ENCODE data around the gene TBC1D10A. TPM values are rescaled to one million over a fixed set of nuclear protein-coding genes. Genes with fewer than 3 reads are reported as not detected.
A peak's percentile ranks its signal among the peaks of the same experiment; 100 is the strongest.

Gene TBC1D10A
- total and polyA plus RNA-seq, 2 donors (not counting 1 experiment from before 2014, with no cell fraction given): 10.8 to 11.7 TPM

GRCh38 chr22:30304495-30305244 lies 22.1 kb downstream of the TBC1D10A start:
- H4K20me1 ChIP-seq (ENCODE audit: control insufficient read depth, extremely low read depth, insufficient read depth, low read length): no peaks in the 10 kb centered on the region

GRCh38 chr22:30302810-30303138 lies 24.0 kb downstream of the TBC1D10A start:
- Histone ChIP-seq H3K36me3 (ENCODE audit: control insufficient read depth, insufficient read depth, low read length) (peaks cover 16% of the 10 kb centered on the region), H2AFZ (ENCODE audit: low read length) (no peak overlapping the region), H3K4me1 (ENCODE audit: control insufficient read depth, extremely low read depth, insufficient read depth, low read length) (peaks cover 23% of the 10 kb centered on the region), H3K4me2 (ENCODE audit: extremely low read depth, insufficient read depth, low read length) (no peak overlapping the region), H3K4me3 (replicated peaks in 1 of 4; ENCODE audit: control extremely low read depth in 1 of 4, insufficient read depth in 1 of 4, low read depth in 3 of 4, low read length in 4 of 4) (no peak overlapping the region), H3K27ac (ENCODE audit: insufficient read depth, low read length) (peak overlapping the region; percentile 30), H3K9me3 (ENCODE audit: control insufficient read depth, insufficient read depth, low read depth, low read length) (no peaks in the 10 kb centered on the region), H3K9ac (ENCODE audit: insufficient read depth, low read length) (no peak overlapping the region), H4K20me1 (ENCODE audit: control insufficient read depth, extremely low read depth, insufficient read depth, low read length) (no peaks in the 10 kb centered on the region), H3K27me3 (ENCODE audit: control insufficient read depth, insufficient read depth, low read length) (no peaks in the 10 kb centered on the region), H3K79me2 (ENCODE audit: control insufficient read depth, insufficient read depth, low read length) (peaks cover 5% of the 10 kb centered on the region)
- peak in 1 of 2 donors; percentile 25 for DNase-seq (ENCODE audit: low read depth in 2 of 2)
- no peak for TF ChIP-seq EZH2 (IDR thresholded peaks at IDR 0.05; ENCODE audit: low read length, missing control alignments)
- TF ChIP-seq CTCF (conservative IDR thresholded peaks at IDR 0.05 in 1 of 2, IDR thresholded peaks at IDR 0.05 in 1 of 2; ENCODE audit: low read depth in 1 of 2, low read length in 2 of 2): no peak

More at GRCh38 chr22:30304495-30305244, 22.1 kb downstream of the TBC1D10A start:
- H3K9me3 ChIP-seq (ENCODE audit: control insufficient read depth, insufficient read depth, low read depth, low read length): no peaks in the 10 kb centered on the region
- H3K79me2 ChIP-seq (ENCODE audit: control insufficient read depth, insufficient read depth, low read length): peaks cover 9% of the 10 kb centered on the region
- no peak for TF ChIP-seq CTCF (conservative IDR thresholded peaks at IDR 0.05 in 1 of 2, IDR thresholded peaks at IDR 0.05 in 1 of 2; ENCODE audit: low read depth in 1 of 2, low read length in 2 of 2)
- no peak for TF ChIP-seq EZH2 (IDR thresholded peaks at IDR 0.05; ENCODE audit: low read length, missing control alignments)
- peaks cover 14% of the 10 kb centered on the region for H3K36me3 ChIP-seq (ENCODE audit: control insufficient read depth, insufficient read depth, low read length)
- peak in 1 of 2 donors; percentile 51 for DNase-seq (ENCODE audit: low read depth in 2 of 2)
- H2AFZ ChIP-seq (ENCODE audit: low read length): no peak overlapping the region
- H3K4me1 ChIP-seq (ENCODE audit: control insufficient read depth, extremely low read depth, insufficient read depth, low read length): peaks cover 30% of the 10 kb centered on the region
- H3K27me3 ChIP-seq (ENCODE audit: control insufficient read depth, insufficient read depth, low read length): no peaks in the 10 kb centered on the region
- H3K27ac ChIP-seq (ENCODE audit: insufficient read depth, low read length): no peak overlapping the region
- H3K9ac ChIP-seq (ENCODE audit: insufficient read depth, low read length): no peak overlapping the region
- no peak overlapping the region for H3K4me2 ChIP-seq (ENCODE audit: extremely low read depth, insufficient read depth, low read length)
- H3K4me3 ChIP-seq (replicated peaks in 1 of 4; ENCODE audit: control extremely low read depth in 1 of 4, insufficient read depth in 1 of 4, low read depth in 3 of 4, low read length in 4 of 4): no peak overlapping the region

- H3K27ac ChIP-seq (ENCODE audit: insufficient read depth, low read length): peak overlapping the region; percentile 57
- peaks cover 5% of the 10 kb centered on the region for H3K79me2 ChIP-seq (ENCODE audit: control insufficient read depth, insufficient read depth, low read length)
- H2AFZ ChIP-seq (ENCODE audit: low read length): no peak overlapping the region
- TF ChIP-seq CTCF (conservative IDR thresholded peaks at IDR 0.05 in 1 of 2, IDR thresholded peaks at IDR 0.05 in 1 of 2; ENCODE audit: low read depth in 1 of 2, low read length in 2 of 2) (no peak), EZH2 (IDR thresholded peaks at IDR 0.05; ENCODE audit: low read length, missing control alignments) (no peak)
- H3K36me3 ChIP-seq (ENCODE audit: control insufficient read depth, insufficient read depth, low read length): peaks cover 18% of the 10 kb centered on the region
- DNase-seq (ENCODE audit: low read depth in 2 of 2): peak; percentile 73 to 86
- no peak overlapping the region for H3K9ac ChIP-seq (ENCODE audit: insufficient read depth, low read length)
- no peak overlapping the region for H3K4me3 ChIP-seq (replicated peaks in 1 of 4; ENCODE audit: control extremely low read depth in 1 of 4, insufficient read depth in 1 of 4, low read depth in 3 of 4, low read length in 4 of 4)
- peaks cover 23% of the 10 kb centered on the region for H3K4me1 ChIP-seq (ENCODE audit: control insufficient read depth, extremely low read depth, insufficient read depth, low read length)
- H3K9me3 ChIP-seq (ENCODE audit: control insufficient read depth, insufficient read depth, low read depth, low read length): no peaks in the 10 kb centered on the region
- H3K4me2 ChIP-seq (ENCODE audit: extremely low read depth, insufficient read depth, low read length): no peak overlapping the region
- no peaks in the 10 kb centered on the region for H4K20me1 ChIP-seq (ENCODE audit: control insufficient read depth, extremely low read depth, insufficient read depth, low read length)
- no peaks in the 10 kb centered on the region for H3K27me3 ChIP-seq (ENCODE audit: control insufficient read depth, insufficient read depth, low read length)
Observed at GRCh38 chr22:30301995-30302809, 24.5 kb downstream of the TBC1D10A start.
